ENCODE results near the gene SLC44A3.
A peak's percentile ranks its signal among the peaks of the same experiment; 100 is the strongest.

SLC44A3 gene

DNA sequence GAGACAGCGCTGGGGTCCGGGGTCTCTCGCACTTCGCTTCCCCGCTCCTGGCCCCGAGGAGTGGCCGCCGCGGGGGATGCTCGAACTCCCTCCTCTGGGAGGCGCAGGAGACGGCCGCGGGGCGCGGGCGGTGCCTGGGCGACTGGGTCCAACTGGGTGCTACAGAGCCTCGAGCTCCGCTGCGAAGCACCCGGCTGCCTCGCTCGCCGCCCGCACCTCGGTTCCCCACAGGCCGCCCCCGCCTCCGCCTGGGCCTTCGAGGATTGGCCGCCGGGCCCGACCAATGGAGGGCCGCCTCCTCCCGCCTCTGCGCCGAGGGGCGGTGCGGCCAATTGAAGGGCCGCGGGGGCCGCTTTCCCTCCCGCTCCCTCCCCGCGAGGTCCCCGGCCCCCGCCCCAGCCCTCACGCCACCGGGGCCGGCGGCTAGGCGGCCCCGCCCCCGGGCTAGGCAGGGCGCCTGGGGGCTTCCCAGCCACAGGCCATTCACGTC is 106.8 kb downstream of the SLC44A3 start, which contains the start of gene CNN3:
TSS of gene CNN3 (minus strand) at position 196 of the 490 bp plus-strand sequence. CDS start 216 bp downstream, outside the sequence.
- H3K9ac ChIP-seq = peak within 1 kb of the TSS; percentile 51; the same call in 1 of the 2 replicates
- H3K4me2 ChIP-seq = peak within 1 kb of the TSS; percentile 66

GRCh38 chr1:94927405-94928175 is 107.4 kb downstream of the SLC44A3 start:
- 0 out of 2 replicates have a peak, but pooled peaks cover 4% of the 10 kb centered on the region for H3K79me2 ChIP-seq (ENCODE audit: insufficient read depth, low read depth)
- H4K20me1 ChIP-seq (ENCODE audit: insufficient read depth) = no peaks in the 10 kb centered on the region
- no peaks in the 10 kb centered on the region for H3K27me3 ChIP-seq (ENCODE audit: insufficient read depth, low read depth)
- no peaks in the 10 kb centered on the region for H3K4me1 ChIP-seq (ENCODE audit: low read depth, poor library complexity, severe bottlenecking)
- H2AFZ ChIP-seq (ENCODE audit: low read depth) = peak overlapping the region; percentile 14; the same call in 1 of the 2 replicates
- no peaks in the 10 kb centered on the region for H3K36me3 ChIP-seq (ENCODE audit: insufficient read depth)
- H3K4me2 ChIP-seq = no peak overlapping the region
- no peak overlapping the region for H3K9ac ChIP-seq
- no peak for TF ChIP-seq CTCF (conservative IDR thresholded peaks at IDR 0.05; ENCODE audit: low read depth, low read length)
- H3K27ac ChIP-seq = no peak overlapping the region
- no peak overlapping the region for H3K4me3 ChIP-seq (IDR thresholded peaks at IDR 0.05; ENCODE audit: insufficient read depth, low read depth, low read length)

More for the DNA sequence above, 106.8 kb downstream of the SLC44A3 start, which contains the start of gene CNN3:
- H3K4me3 ChIP-seq (IDR thresholded peaks at IDR 0.05; ENCODE audit: insufficient read depth, low read depth, low read length) = peak within 1 kb of the TSS; percentile 62
- no peaks in the 10 kb centered on the region for H3K27me3 ChIP-seq (ENCODE audit: insufficient read depth, low read depth)
- H3K36me3 ChIP-seq (ENCODE audit: insufficient read depth) = no peaks in the 10 kb centered on the region
- TF ChIP-seq CTCF (conservative IDR thresholded peaks at IDR 0.05; ENCODE audit: low read depth, low read length) = no peak
- H3K79me2 ChIP-seq (ENCODE audit: insufficient read depth, low read depth) = 0 out of 2 replicates have a peak, but pooled peaks cover 4% of the 10 kb centered on the region
- H3K4me1 ChIP-seq (ENCODE audit: low read depth, poor library complexity, severe bottlenecking) = no peaks in the 10 kb centered on the region
- H2AFZ ChIP-seq (ENCODE audit: low read depth) = peak within 1 kb of the TSS; percentile 71
- no peaks in the 10 kb centered on the region for H4K20me1 ChIP-seq (ENCODE audit: insufficient read depth)
- H3K27ac ChIP-seq = peak within 1 kb of the TSS; percentile 15; the same call in 1 of the 2 replicates

DNA sequence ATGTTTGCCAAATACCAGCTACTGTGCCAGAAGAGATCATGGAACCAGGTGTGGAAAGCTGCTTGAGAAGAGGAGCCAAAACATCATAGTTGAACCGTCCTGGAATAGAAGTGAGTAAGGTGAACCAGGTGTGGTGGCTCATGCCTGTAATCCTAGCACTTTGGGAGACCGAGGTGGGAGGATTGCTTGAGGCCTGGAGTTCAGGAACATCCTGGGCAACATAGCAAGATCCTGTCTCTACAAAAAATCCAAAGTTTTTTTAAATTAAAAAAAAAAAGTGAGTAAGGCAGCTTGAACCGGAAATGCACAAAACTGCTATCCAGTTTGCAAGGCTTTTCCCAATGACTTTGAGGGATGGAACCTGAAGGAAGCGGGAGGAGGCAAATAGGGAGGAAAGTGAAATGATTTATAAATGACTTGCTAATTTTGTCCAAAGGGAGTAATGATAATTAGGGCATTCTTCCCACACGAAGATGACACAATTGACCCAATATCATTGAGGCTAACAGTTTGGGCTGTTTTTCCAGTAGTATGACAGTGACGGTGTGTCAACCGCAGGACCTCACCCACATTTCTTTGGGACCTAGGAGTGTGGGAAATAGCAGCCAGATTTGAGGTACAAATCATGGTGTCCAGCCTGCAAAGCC is 108.3 kb downstream of the SLC44A3 start:
- H3K4me2 ChIP-seq = no peak overlapping the region
- TF ChIP-seq CTCF (conservative IDR thresholded peaks at IDR 0.05; ENCODE audit: low read depth, low read length) = no peak
- no peak overlapping the region for H3K9ac ChIP-seq
- H4K20me1 ChIP-seq (ENCODE audit: insufficient read depth) = no peaks in the 10 kb centered on the region
- H3K27me3 ChIP-seq (ENCODE audit: insufficient read depth, low read depth) = no peaks in the 10 kb centered on the region
- H2AFZ ChIP-seq (ENCODE audit: low read depth) = no peak overlapping the region
- H3K4me3 ChIP-seq (IDR thresholded peaks at IDR 0.05; ENCODE audit: insufficient read depth, low read depth, low read length) = no peak overlapping the region
- H3K36me3 ChIP-seq (ENCODE audit: insufficient read depth) = no peaks in the 10 kb centered on the region
- no peak overlapping the region for H3K27ac ChIP-seq
- 0 out of 2 replicates have a peak, but pooled peaks cover 4% of the 10 kb centered on the region for H3K79me2 ChIP-seq (ENCODE audit: insufficient read depth, low read depth)
- H3K4me1 ChIP-seq (ENCODE audit: low read depth, poor library complexity, severe bottlenecking) = no peaks in the 10 kb centered on the region

GRCh38 chr1:94929351-94930217 is 109.4 kb downstream of the SLC44A3 start:
- H3K27ac ChIP-seq = no peak overlapping the region
- H2AFZ ChIP-seq (ENCODE audit: low read depth) = no peak overlapping the region
- H4K20me1 ChIP-seq (ENCODE audit: insufficient read depth) = no peaks in the 10 kb centered on the region
- H3K4me2 ChIP-seq = no peak overlapping the region
- no peak overlapping the region for H3K4me3 ChIP-seq (IDR thresholded peaks at IDR 0.05; ENCODE audit: insufficient read depth, low read depth, low read length)
- no peak overlapping the region for H3K9ac ChIP-seq
- 0 out of 2 replicates have a peak, but pooled peaks cover 4% of the 10 kb centered on the region for H3K79me2 ChIP-seq (ENCODE audit: insufficient read depth, low read depth)
- H3K27me3 ChIP-seq (ENCODE audit: insufficient read depth, low read depth) = no peaks in the 10 kb centered on the region
- TF ChIP-seq CTCF (conservative IDR thresholded peaks at IDR 0.05; ENCODE audit: low read depth, low read length) = no peak
- H3K36me3 ChIP-seq (ENCODE audit: insufficient read depth) = no peaks in the 10 kb centered on the region
- no peaks in the 10 kb centered on the region for H3K4me1 ChIP-seq (ENCODE audit: low read depth, poor library complexity, severe bottlenecking)

All from KMS-11 (cell line).